Stimulated activated CD4-positive, alpha-beta T cell treated with anti-CD3 and anti-CD28 coated beads, Interleukin-15, amount 100 ng/mL, for 1 hour (primary cell): Measurements from ENCODE around the gene RANBP17.
"Not testable (repeated sequence)": the region's sequence is repeated elsewhere in the genome, so short reads cannot be mapped to it uniquely, and the experiment has no call there.

ENCODE experiments used
- DNase-seq, 2 donors: peaks; one replicate each; pipeline ENCODE4 v3.0.0-alpha.2; 2020; ENCODE audit warnings: low read depth in 1 of 2, low spot score in 1 of 2

The RANBP17 gene

DNA sequence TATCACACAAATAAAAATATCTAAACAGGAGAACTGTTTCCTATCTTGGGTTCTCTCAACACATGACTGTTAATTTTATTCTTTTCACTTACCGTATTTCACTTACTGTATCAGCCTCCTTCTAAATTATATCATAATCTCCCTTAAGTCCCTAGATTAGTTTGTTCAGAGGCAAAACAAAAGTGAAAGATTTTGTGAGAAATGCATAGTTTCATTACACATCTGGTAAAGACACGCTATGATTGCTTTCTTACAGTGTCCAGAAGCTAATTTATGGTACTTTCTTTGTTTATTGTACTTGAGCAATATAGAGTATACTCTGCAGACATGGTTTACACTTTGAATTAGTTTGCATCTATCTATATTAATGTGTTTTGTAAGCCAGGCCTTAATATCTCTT, 287.5 kb downstream of the RANBP17 start:
- DNase-seq, result no peak

DNA sequence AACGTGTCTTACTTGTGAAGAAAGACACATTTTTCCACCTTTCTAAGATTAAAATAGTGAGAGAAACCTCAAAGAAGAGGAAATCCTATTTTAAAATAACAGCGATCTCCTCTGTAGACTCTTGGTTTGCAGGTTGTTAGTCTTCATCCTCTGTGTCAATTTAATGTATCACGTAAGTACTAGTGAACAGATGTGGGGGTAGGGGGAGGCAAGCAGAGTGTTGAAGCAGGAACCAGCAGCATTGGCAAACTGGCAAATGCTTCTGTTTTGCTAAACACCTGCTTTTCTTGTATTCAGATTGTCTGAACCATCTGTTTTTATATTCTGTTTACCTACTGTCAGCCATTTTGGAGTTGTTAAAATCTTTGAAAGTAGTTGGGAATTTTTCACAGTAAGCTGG, 288.0 kb downstream of the RANBP17 start:
- no peak for DNase-seq

DNA sequence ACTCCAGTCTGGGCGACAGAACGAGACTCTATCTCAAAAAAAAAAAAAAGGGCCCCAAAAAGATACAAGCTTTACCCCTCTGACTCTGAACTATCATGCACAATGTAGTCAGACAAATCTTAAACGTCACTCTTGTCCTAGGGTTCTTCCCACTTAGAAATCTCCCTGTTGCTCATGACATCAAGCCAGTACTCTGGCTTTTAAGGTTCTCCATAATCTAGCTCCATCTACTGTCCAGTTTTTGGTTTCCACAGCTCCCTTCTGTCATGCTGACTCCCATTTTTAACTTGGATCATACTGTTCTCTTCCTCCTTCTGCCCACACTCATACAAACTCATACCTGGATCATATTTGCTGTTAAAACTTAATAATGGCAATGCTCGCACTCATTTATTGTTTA, 290.6 kb downstream of the RANBP17 start:
- DNase-seq, result no peak

DNA sequence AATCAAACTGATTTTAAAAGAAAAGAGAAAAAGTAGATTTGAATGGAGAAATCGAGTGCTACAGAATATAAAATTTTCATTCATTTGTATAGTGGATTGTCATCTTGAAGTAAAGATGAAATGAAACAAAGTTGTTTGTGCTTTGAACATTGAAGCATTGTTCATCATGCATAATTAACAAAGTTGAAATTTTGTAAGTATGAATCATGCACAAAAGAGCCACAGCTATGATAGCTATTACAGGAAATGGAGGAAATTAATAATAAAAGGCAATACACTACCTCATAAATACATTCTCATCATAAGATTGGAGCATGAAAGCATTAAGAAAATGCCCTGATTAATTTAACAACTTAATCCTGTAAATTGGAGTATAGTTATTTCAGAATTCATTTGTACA, 293.8 kb downstream of the RANBP17 start:
- DNase-seq, result no peak

DNA sequence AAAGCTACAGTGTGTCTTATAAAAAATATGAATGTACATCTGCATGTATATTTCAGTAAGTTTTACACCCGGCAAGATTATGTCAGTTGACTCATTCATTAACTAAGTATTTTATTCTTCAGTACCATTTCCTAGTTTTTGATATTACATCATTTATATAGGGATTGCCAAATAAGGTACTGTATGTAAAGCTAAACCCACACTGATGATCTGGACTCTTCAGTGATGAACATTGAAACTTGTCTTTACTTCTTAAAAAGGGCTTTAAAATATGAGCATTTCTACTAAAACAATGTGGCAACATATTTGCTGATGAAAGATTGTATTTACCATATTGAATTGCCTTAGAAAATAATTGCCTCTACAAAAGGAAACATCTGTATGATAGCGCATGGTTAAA, 295.5 kb downstream of the RANBP17 start:
- no peak for DNase-seq

DNA sequence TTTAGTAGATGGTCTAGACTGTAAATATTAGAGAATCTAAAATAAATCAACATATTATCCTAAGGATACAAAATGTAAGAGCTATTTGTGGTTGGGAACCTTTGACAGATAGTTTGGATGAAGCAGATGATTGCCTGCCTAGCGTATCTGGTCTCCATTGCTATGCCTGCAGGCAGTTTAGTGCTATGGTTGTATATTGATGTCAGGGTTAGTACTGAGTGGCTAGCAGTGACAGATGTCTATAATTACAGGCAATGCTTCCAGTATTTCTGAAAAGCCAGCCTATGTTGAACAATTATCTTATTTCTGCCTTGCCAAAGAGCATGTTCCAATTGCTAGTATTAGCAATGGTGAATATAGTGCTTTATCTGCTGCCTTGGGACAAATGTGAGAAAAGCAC, 296.0 kb downstream of the RANBP17 start:
- DNase-seq, result no peak

DNA sequence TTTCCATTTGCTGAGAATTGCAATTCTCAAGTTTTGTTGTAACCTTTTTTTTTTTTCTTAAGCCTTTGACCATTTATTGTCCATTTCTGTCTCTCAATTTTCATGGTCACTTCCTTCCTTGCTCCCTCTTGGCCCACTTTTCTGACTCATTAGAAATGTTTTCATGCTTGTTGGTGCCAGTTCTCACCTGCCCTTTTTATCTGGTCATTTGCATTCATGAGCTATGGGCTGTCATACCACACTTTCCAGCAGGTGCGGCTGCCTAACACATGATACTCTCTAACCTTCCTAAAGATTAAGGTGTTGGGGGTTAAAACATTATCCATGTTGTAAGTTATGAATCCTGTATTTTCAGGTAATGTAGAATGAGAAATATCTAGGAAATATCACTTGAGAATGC, 296.8 kb downstream of the RANBP17 start:
- no peak for DNase-seq

DNA sequence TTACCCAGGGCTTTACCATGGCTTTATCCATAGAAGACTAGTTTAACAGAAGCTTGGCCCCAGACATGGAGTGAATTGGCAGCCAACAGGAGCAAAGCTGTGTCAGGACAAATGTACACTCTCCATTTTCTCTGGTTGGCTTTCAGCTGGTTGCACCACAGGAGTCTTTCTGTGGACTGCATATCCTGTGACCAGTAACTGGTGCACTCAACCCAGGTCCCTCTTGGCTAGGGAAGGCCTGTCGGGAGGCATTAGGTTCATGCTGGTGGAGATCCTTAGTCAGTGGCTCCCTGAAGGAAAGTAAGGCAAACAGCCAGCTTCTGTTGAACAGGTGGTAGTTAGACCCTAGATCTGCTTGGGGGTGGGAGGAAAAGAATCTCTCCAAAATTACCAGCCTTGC, 300.3 kb downstream of the RANBP17 start:
- no peak for DNase-seq

DNA sequence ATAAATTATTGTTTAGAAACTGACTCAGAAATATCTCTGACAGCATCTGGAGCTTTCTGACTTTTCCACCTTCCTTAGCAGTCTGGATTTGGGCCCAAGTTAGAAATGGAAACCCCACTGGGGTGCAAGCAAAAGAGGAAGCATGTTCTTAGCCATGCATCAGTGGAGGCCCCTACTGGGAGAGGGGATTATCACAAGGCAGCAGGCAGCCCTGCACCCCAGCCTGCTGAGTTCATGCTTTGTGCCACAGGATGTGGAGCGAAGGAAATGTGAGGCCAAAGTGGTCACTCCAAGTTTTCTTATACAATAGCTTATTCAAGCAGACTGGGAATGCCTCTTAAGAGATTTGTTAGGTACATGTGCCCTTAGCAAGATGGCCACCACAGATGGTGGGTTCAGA, 300.8 kb downstream of the RANBP17 start:
- DNase-seq, result no peak

DNA sequence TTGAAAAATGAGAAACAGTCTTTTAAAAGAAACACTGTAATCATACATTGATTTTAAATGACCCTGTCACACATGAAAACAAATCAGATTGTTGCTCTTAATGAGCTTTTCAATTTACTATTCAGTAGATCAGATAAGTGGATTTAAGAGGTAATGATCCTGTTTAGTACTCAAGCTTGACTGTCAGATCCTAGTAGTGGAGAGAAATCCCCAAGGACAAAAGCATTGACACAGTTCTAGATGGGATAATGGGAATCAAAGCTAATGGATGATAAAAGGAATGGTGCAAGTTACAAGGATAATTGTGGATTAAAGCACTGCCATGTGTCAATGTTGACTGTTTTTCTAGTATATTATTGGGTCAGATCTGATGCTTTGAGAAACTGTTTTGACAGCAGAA, 304.9 kb downstream of the RANBP17 start:
- DNase-seq, result no peak

DNA sequence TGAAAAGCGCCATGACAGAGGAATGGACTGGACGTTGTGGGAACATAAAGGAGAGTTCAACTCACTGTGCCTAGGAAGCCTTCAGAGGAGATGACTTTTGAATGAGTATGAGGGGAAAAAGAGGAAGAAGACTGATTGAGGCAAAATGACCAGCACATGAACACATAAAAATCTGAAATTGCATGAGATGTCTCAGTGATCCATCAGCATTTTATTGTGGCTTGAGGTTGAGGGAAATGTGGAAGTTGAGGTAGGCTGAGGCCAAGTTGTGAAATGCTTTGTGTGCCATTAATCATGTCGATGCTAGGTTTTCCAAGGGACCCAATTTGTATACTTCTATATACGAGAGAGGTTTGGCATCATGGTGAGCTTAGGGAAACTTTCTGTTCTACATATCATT, 306.4 kb downstream of the RANBP17 start:
- DNase-seq, result no peak

DNA sequence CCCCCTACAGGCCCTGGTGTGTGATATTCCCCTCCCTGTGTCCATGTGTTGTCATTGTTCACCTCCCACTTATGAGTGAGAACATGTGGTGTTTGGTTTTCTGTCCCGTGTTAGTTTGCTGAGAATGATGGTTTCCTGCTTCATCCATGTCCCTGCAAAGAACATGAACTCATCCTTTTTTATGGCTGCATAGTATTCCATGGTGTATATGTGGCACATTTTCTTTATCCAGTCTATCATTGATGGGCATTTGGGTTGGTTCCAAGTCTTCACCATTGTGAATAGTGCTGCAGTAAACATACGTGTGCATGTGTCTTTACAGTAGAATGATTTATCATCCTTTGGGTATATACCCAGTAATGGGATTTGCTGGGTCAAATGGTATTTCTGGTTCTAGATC, 313.1 kb downstream of the RANBP17 start:
- DNase-seq, result not testable (repeated sequence)

DNA sequence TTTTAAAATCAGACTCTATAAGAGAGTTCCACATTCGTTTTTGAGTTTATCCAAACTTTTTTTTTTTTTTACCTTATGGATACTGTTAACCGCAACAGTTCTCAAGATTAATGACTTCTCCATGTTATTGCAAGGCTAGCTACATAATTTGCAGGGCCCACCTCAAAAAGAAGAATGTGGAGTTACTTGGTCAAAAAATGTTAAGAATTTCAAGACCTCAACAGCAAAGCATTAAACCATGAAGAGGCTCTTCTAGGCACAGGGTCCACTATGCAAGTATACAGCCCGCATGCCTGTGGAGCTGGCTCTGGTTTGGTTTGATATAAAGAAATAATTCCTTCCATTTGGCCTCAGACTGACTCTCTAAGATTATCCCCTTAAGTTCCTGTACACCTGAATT, 313.9 kb downstream of the RANBP17 start:
- DNase-seq, result no peak

DNA sequence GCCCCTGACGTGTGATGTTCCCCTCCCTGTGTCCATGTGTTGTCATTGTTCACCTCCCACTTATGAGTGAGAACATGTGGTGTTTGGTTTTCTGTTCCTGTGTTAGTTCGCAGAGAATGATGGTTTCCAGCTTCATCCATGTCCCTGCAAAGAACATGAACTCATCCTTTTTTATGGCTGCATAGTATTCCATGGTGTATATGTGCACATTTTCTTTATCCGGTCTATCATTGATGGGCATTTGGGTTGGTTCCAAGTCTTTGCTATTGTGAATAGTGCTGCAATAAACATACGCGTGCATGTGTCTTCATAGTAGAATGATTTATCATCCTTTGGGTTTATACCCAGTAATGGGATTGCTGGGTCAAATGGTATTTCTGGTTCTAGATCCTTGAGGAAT, 316.4 kb downstream of the RANBP17 start:
- DNase-seq, result not testable (repeated sequence)

DNA sequence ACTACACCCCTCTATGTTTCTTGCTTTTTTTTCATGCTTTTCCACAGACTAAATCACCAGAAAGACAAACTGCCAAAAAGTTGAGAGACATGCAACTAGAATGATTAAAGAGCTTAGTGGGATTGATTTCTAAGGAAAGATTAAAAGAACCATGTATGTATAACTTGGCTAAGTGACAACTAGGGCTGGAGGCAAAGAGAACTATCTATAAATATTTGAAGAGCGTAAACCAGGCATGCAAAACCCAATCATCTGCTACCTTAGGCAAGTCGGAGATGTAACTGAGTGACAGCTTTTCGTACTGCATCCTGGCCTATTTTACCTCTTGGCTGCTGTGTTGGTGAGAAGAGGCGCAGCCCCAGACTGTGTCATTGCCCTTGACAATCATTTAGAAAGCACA, 326.2 kb downstream of the RANBP17 start:
- DNase-seq, result no peak

DNA sequence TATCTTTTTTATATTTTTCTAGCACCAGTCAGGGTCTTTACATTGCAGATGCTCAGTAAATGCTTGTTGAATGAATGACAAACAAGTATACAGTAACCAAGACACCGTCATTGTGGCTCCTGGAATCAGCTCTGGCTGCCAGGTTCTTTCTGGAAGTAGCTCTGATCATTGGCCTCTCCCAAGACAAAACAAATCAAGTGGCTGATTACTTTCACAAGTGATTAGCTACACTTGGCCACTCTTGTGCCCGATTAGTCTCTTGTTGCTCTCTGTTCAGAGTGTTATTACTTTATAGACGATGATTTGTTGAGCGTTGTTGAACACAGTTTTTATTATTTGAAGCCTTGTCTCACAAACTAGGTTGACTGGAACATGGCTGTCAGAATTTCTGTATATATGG, 327.6 kb downstream of the RANBP17 start:
- no peak for DNase-seq

DNA sequence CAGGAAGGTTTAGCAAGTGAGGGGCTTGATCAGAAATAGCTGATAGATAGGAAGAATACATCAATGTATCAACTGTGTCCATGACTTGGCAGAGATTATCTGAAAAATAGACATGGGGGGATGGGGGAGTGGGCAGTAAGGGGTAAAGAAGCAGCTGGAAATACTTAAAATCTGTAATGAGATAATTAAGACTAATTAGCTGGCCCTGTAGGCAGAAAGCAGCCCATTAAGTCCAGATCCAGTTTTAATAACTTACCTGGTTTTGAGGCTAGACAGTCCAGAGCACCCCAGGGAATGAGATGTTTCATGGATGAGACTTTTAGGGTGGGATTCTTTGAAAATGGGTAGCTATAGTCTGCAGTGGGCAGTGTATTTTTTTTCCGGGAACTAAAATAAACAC, 330.3 kb downstream of the RANBP17 start:
- DNase-seq, result no peak

DNA sequence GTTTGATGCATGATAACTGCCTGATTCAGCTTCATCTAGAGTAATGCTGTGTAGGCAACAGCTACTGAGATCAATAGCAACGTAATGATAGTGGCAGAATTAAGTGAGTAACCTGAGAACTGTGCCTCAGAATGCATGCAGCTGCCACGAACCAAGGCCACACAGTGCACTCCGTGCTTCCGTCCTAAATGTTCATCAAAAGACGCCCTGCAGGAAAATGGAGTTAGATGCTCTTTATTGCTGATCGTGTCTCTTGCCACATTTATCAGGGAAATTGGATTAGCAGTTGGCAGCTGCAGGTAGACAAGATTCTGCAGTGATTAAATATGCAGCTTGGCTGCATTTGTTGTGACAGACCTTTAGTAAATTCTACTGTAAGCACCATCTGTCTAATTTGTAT, 339.5 kb downstream of the RANBP17 start:
- DNase-seq, result no peak

DNA sequence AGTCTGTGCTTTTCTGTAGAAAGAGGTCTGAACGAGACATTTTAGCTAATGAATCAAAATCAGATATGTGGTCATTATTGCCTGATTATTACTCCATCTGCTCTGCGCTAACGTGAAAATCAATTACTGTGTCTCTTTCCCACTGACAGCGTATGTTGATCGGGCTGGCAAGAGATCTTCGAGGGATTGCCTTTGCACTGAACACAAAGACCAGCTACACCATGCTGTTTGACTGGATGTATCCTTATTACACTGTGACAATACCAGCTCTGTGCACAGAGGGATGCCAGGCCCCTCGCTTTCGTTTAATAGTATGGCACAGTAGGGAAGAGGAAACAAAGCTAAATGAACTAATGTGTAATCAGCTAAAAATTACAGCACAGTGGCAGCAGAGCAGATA, 343.6 kb downstream of the RANBP17 start:
- no peak for DNase-seq

DNA sequence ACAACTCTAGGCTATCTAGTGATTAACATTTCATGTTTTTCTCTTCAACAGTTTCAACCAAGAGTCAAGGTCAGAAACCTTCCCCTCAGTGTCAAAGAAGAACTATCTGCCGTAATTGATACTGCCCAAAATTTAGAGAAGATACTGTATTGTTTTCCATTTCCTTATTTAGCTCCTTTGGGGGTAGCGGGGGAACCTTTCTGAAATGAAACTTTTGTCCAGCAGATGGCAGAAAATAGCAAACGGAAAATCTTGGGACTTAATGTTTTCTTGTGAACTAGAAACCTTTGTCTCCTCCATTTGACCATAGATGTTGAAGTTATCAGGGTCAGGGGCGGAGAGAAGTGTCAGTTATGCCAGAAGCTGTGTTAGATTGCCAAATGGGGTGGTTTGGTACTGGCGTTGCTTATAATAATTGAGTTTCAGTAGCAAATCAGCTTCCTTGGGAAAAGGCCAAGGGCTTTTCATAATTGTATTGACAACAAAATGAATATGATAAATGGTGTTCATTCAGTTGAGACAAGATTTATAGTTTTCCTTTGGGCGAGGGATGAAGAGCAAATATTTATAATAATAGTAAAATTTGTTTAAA, 345.5 kb downstream of the RANBP17 start:
- no peak for DNase-seq

DNA sequence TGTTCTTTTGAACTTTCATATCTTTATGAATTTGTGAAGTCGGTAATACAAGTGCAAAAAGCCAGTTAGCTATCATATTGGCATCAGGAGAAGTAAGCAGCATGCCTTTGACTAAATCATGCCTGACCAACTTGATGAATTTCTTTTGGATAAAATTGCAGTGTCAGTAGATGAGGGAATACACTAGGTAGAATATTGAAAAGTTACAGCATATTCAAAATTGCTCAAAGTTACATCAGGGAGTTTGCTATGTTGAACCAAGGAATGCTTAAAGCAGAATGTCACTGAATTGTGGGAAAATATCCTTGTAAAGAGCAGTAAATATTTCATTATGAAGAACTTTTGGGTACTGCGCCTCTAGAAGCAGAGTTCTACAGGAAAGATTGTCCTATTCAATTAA, 360.1 kb downstream of the RANBP17 start:
- no peak for DNase-seq

DNA sequence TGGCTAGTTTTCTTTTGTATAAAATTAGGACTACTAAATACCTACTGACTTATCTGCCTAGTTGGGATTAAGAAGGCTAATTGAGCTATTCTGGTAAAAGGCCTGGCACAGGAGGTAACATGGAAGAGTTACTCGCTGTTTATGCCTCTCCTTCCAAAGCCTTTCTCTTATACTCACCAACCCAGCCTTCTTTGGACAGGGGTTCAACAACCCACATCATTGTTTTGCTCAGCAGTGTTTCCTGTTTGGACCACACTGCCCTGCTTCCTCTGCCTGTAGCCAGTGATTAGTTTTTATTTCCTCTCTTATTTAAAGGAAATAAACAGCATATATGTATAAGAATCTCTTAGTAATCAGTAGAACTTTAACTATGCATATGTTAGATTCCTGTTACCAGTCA, 362.1 kb downstream of the RANBP17 start:
- no peak for DNase-seq

DNA sequence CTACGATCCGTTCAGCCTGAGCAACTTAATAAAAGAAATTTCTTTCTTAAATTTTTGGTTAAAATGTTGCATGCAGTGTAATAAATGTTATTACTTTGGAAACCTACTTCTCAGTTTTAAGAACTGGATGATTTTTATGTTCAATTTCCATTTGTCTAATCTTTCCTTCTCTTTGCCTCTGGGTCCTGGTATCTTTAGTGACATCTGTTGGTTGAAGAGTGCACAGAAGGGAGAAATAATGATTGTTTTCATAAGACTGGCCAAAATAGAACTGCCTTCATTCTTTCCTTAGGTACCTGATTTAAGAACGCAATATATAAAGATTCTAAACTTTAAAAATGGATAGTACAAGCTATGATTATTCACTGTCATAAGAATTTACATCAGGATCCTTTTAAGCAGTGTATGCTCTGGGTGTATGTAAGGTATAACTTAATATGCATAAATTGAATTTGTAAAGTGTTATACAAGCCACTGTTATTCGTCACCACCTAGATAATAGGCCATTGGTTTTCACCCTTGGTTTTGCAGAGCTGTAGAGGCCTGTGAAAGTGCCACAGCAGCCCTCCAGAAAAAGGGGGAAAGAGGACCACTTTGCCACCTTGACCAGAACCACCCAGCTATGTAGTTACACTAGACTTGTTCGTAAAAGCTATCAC, 364.4 kb downstream of the RANBP17 start:
- DNase-seq, result no peak
